Measurements from ENCODE around the gene RHBDD2.
"Not testable (repeated sequence)": the region's sequence is repeated elsewhere in the genome, so short reads cannot be mapped to it uniquely, and the experiment has no call there.

The RHBDD2 gene

GRCh38 chr7:75866489-75867389, 12.1 kb upstream of the RHBDD2 start:
- peak; percentile 41 for DNase-seq

GRCh38 chr7:75867390-75867717, 11.5 kb upstream of the RHBDD2 start:
- no peak for DNase-seq

- DNase-seq: no peak
Measured at GRCh38 chr7:75868153-75868552, 10.7 kb upstream of the RHBDD2 start.

- DNase-seq: no peak
Measured at GRCh38 chr7:75869776-75870379, 9.0 kb upstream of the RHBDD2 start.

GRCh38 chr7:75870557-75871161, 8.2 kb upstream of the RHBDD2 start:
- DNase-seq: no peak

GRCh38 chr7:75872073-75872782, 6.6 kb upstream of the RHBDD2 start:
- no peak for DNase-seq

- not testable (repeated sequence) for DNase-seq
Measured at GRCh38 chr7:75874180-75874579, 4.7 kb upstream of the RHBDD2 start.

- DNase-seq: no peak
Measured at GRCh38 chr7:75875113-75876080, 3.4 kb upstream of the RHBDD2 start.

GRCh38 chr7:75876126-75876881, 2.5 kb upstream of the RHBDD2 start:
- DNase-seq: no peak

- DNase-seq: no peak
Measured at GRCh38 chr7:75878312-75878768, 494 bp upstream of the RHBDD2 start.

- DNase-seq: no peak
Measured at GRCh38 chr7:75879771-75880184, 944 bp downstream of the RHBDD2 start.

GRCh38 chr7:75880242-75880641, 1.4 kb downstream of the RHBDD2 start:
- DNase-seq: no peak

- no peak for DNase-seq
Measured at GRCh38 chr7:75881436-75882095, 2.7 kb downstream of the RHBDD2 start.

- DNase-seq: not testable (repeated sequence)
Measured at GRCh38 chr7:75883265-75883824, 4.5 kb downstream of the RHBDD2 start.

- no peak for DNase-seq
Measured at GRCh38 chr7:75884476-75884875, 5.6 kb downstream of the RHBDD2 start.

GRCh38 chr7:75885036-75885435, 6.2 kb downstream of the RHBDD2 start:
- no peak for DNase-seq

GRCh38 chr7:75887669-75888369, 9.0 kb downstream of the RHBDD2 start:
- no peak for DNase-seq

- peak; percentile 9 for DNase-seq
Measured at GRCh38 chr7:75888464-75889222, 9.8 kb downstream of the RHBDD2 start.

Measured in GDM1 (cell line).